Right forelimb (tissue), 1 donor: ENCODE results near the gene TMEM129.
A peak's percentile ranks its signal among the peaks of the same experiment; 100 is the strongest.

Experiments used
- DNase-seq: peaks from one replicate; pipeline ENCODE4 v3.0.0-alpha.2; 2018

TMEM129 gene

DNA sequence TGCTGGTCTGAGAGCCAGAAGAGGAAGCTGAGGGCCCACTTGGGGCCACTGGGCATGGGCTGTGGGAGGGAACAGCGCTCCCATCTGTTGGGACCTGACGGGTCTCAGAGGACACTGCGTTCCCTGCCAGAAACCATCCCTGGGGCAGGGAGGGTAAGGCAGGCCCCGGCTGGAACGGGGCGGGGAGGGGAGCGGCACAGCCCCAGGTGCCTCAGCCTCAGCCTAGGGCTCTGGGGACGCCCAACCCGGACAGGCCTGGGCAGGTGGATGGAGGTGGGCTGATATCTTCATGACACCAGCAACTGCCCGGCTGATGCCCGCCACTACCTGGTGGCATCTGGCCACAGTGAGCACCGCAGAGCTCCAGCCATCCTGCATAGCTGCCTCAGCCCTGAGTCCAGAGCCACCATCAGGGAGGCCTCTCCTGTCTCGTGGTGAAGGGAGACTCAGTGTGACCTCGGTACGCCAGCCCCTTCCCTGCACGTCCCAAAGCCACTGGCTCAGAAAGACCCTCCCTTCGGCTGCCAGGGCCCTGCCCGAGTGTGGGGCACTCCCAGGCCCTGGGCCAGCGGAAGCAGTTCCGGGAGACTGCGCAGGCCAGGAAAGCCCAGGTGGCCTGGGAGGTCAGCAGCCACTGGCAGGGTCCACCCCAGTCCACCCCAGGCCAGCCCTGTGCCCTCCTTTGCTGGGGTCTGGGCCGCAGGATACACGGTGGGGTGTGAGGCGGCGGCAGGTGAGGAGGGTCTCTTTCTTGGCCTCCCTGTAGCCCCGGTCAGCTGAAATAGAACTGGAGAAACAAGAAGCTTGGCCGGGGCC, 37.4 kb upstream of the TMEM129 start:
- DNase-seq, result no peak

DNA sequence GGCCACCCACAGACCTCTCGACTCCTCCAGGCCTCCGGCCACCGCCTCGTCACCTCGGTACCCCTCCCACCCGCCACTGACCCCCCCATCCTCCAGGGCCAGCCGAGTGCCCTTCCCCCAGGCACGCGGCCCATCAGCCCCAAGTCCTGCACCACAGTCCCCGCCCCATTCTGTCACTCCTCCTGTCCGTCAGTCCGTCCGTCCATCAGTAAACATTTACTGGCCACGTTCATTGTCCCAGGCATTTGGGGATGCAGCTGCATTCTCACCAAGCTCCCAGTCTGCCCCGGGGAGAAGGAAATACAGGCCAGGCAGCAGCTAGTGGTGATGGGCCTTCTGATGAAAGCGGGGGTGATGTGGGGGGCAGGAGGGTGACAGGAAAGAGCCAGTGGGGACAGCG, 36.7 kb upstream of the TMEM129 start:
- DNase-seq, result no peak

DNA sequence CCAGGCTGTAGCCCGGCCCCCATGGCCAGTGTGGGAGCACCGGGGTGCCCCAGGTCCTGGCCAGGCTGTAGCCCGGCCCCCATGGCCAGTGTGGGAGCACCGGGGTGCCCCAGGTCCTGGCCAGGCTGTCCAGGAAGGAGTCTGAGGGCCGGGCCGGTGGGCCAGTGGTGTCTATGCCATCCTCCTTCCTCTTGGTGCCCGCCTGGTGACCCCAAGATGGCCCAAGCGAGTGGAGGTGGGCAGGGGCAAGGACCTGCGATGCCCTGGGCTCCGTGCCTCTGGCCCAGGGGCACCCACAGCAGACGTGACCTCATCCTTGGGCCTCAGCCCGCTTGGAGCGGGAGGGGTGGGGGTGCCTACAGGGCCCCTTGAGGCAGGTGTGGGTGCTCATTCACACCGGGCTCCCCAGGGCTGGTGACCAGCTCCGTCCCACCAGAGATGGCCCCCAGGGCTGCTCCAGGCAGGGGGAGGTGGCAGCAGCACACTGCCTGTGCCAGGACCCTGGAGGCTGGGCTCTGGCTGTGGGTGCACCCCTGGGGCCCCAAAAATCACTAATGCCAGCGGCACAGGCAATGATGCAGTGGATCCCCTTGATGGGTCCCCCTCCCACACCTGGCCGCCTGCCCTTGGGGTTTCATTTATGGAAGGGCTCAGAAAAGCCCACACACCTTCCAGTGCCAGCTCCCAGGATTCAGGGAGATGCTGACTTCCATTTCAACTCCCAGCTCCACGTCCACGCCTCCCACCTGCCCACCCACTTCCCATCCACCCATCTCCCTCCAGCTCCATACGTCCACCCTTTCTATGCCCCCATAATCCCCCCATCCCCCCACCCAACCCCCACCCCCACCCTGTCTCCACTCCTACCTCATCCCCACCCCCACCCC, 36.0 kb upstream of the TMEM129 start:
- no peak for DNase-seq

DNA sequence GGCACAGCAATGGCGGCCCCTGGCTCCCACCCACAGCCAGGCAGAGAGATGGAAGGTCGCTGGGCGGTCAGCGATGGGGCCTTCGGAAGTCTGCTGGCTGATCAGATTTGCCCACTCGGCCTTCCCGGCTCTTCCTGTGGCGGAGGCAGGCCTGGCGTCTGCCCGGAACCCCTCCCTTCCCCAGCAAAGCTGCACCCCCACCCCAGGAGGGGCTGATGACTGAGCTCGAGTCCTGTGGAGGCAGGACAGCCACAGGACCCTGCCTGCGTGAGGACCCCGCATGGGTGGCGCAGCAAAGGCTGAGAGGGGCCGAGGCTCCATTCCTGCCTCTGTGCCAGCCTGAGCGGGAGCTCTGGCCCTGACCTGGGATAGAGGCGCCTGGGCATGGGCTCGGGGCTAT, 35.0 kb upstream of the TMEM129 start:
- no peak for DNase-seq

DNA sequence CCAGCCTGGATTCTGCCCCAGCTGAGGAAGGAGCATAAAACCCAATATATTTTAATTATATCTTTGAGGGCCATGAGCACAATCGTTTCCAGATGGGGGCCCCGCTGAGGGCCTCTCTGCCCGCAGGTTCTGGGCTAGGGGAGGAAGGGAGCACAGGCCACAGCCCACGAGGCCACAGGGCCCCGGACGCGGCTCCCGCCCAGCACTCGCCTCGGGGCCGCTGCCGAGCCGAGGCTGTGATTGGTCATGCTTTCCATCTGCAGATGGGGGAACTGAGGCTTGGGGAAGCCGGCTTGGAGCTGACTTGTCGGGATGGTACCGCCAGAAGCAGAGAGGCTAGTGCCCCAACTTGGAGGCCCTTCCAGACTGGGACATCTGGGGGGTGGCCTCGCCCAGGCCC, 34.2 kb upstream of the TMEM129 start:
- DNase-seq, result no peak

DNA sequence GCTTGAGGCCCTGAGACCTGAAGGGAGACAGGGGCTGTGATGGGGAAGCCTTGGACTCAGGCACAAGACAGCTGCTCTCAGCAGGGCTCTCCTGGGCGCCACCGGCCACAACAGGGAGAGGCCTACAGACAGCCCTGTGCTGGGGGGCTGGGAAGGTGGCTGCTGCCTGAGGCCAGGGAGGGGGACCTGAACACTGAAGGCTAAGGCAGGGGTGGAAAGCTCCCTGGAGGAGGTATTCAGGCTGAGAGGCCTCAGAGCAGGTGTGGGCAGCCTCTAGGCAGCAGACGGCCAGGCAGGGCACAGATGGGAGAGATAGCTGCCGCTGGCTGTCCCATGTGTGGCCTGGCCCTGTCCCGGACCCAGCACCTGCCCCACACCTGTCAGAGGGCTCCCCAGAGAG, 33.2 kb upstream of the TMEM129 start:
- no peak for DNase-seq

DNA sequence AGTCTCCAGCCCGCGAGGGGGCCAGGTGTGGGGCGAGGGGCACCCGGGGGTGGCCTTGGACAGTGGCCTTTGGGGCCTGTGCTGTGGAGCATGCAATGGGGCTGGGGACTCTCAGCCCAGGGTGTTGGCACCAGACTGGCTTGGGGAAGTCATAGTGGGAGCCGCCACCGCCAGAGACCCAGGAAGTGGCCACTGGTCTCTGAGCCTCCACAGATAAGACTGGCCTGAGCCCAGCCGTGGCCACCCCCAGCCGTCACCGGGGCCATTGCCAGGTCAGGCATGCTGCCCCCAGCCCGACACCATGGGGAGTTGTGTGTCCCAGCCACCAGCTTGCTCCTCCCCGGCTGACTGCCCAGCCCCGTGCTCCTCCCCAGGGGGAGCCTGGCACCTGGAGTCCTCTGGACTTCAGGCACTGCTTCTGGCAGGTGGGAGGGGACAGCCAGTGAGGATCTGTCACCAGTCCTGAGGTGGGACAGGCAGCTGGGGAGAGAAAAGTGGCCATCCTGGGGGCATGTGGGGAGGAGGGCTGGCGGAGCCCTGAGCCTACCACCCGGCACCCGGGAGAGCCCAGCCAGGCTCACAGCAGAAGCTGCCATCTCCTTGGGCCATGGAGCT, 32.7 kb upstream of the TMEM129 start:
- DNase-seq, result no peak

DNA sequence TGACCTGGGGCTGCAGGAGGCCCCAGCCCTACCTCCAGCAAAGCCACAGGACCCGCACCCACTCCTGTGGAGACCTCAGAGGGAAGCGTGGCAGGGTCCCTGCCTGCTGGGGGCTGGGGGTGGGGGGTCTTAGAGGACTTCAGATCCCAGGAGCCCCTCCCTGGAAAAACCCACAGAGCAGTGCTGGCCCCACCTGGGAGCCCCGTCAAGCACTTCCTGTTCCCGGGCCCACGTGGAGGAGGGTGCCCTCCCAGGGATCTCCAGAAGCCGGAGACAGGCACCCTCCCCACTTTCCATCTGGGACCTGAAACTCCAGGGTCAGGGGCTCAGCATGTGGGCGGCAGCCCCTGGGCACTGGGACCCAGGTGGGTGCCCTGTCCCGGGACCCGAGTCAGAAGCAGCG, 32.2 kb upstream of the TMEM129 start:
- DNase-seq, result no peak

DNA sequence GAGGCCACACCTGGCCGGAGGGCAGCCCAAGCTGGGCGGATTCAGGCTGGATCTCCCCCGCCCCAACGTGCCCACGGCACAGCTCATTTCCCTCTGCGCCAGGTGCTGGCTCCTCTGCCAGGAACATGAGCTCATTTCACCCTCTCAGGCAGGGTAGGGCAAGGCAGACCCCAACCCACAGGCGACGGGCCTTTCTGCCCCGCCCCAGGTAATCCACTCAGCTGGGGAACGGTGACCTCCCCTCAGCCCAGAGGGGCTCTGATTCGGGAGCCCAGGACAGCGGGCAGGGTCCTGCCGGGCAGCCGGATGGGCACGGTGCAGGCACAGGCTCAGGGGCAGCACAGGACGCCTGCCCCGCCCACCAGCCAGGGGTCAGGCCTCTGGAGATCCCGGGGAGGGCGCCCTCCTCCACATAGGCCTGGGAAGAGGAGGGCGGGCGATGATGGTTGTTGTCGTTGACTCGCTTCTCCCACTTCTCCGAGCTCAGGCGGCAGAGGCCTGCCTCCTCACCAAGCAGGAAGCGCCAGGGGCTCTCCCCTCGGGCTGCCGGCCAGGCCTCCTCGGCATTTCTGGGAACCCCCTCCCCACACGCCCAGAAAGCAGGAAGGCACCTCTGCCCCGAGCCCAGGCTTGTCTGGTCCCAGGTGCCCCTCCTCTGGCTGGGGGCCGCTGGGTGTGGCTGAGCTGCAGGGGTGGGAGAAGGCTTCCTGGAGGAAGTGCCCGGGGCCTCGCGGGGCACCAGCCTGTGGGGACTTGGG, 31.3 kb upstream of the TMEM129 start:
- no peak for DNase-seq

DNA sequence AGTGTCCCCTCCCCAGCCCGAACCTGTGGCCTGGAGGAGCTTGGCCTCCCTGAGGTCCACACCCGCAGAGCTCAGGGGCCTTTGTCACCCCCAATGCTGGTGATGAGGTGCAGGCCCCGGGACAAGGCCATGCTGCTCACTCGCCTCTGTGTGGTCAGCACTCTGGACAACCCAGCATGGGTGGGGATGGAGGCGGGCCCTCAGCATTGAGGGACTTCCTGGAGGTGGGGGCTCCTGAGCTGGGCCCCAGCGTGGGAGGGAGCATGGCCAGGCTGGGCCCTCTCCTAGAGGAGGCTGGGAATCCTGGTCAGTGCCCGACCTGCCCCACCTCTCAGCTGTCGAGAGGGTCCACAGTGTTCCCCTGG, 30.8 kb upstream of the TMEM129 start:
- DNase-seq, result no peak

DNA sequence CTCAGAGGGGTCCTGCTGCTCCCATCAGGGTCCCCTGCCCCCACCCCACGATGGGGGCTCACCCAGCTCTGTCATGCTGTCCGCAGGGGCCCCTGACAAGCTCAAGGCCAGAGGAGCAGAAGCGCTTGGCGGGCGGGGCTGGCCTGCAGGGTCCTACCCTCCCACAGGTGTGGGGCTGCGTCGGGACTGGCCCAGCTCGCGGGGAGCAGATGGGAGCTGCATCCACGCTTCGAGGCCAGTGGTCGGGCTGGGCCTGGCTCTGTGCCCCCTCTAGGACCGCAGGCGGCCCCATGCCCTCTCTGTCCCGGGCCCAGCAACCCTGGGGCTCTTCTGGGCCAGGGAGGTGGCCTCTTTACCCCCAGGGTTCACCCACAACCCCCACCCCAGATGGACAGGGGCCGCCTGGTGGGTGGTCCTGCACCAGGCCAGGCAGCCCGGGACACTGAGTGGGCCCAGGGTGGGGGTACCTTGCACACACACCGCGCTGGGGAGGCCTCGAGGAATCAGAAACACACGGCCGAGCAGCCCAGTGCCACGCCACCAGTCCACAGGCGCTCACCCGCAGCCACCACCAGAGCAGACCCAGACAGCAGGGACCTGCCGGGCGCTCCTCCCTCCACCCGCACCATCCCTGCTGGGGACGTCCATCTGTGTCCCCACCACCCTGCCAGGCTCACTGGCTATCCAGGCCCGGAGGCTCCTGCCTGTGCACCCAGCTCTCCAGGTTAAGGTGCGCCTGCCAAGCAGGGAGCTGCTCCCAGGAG, 30.2 kb upstream of the TMEM129 start:
- no peak for DNase-seq

DNA sequence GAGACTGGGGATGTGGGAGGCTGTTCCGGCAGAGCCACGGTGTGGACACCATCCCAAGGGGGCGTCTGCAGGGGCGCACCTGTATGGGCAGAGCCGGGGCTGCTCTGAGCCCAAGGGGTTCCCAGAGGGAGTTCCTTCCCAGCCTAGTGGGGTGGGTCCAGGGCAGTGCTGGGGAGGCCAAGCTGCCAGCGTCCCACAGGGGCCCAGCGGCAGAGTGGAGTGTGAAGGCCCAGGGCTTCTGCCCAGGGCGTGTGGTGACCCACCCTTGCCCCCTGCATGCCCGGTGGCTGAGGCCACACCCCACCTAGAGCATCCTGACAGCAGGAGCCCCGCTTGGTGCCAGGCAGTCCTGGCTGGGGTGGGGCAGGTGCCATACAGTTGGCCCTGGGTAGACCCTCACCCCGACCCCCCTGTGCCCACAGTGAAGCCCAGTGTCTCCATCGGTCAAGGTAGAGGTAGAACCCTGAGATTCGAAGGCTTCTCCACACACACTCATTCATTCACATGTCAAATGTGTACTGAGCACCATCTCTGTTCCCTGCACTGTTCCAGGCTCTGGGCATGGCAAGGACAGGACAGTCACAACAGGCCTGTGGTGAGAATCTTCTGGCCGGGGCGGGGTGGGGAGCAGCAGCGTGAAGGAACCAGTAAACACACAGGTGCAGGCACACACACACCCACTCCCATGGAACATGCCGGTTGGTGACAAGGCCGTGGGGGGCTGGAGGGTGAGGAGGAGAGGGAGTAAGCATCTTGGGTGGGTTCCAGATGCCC, 29.4 kb upstream of the TMEM129 start:
- DNase-seq, result no peak

DNA sequence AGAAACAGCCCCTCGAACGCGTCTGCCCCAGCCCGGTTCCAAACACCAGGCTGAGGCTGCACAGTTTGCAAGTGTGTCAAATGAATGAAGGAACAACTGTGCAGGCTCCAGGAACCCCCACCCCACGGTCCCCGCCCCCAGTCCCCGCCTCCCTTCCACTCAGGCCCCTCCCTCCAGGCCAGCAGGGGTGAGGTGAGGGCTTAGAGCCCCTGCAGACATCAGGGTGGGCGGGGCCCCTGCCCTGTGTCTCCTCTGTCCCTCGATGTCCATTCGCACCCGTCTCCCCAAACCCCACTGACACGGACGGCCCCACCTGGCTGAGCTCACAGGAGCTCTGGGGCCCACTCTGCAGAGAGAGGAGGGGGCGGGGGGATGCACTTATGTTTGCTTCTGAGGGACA, 28.7 kb upstream of the TMEM129 start:
- DNase-seq, result no peak

DNA sequence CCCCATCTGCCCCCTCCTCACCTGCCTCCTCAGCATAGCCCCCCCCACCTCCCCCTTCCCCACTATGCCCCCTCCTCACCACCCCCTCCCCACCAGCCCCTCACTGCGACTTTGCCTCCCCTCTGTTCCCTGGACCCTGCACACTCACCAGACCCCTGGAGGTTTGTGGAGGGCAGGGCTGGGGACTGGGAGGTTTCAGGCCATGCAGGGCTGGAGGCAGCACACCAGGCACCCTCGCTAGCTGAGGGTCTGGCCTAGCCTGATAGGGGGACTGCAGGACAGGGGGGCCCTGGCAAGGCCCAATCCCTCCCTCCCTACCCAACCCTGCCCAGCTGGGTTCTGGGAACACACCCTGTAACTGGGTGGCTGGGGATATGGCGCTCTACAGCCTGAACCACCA, 28.2 kb upstream of the TMEM129 start:
- no peak for DNase-seq

DNA sequence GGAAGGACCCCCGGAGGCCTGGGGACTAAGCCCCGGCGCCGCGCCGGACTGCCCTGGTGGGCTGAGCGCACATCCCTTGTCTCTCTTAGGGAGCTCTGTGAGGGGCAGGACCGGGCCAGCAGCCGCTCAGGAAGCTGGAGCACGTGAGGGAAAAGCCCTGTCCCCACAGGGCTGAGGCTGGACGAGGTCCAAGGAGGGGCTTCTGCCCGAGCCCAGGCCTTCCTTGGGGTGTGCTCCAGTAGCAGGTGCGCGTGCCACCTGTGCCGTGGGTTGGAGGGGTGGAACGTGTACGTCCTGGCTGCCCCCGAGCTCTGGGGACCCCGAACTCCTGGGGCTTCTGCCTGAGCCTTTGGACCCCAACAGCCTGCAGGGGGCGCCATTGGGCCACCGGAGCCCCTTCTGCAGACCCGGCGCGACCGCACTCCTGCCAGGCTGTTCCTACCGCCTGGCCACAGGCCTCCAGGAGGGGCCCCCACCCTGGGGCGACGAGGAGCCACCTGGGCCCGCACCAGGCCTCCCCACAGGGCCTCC, 27.4 kb upstream of the TMEM129 start:
- peak; percentile 86 for DNase-seq

DNA sequence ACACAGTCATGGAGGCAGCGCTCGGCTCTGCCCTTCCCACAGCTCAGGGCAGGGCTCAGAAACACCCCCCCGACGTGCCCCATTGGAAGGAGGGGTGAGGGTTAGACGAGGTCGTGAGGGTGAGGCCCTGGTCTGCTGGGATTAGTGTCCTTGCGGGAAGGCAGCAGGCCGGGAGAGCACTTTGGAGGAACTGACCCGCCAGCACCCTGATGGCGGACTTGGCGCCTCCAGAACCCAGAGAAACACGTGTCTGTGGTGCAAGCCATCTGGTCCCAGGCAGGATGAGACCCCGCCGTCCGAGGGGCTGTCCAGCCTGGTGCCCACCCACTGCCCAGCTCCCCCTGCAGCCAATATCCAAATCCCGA, 26.5 kb upstream of the TMEM129 start:
- no peak for DNase-seq

DNA sequence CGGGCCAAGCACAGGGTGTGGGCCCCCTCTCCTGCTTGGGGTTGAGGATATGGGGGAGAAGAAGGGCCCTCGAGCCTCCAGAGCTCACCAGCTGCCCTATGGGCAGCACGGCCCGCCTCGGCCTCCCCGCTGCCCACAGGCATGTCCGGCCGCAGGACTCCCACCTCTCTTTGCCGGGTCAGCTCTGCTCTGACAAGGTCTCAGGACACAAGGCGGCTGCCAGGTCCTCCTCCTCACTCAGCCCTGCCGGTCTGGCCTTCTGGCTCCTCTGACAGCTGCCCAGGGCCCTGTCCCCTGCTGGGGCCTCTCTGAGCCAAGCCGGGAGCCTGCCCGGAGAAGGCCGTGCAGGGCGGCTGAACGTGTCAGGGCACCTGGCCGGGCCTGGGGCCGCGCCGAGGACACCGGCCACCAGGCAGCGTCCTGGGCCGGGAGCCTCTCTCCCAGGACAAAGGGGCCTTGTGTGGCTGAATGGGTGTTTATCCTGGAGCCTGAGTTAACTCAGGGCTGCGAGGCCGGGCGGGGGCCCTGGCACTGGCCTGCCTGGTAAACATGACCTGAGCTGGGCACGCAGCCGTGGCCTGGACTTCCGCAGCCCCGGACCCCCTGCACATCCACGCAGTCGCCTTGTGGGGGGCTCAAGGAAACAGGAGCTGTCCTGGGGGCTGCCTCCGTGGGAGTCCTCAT, 25.9 kb upstream of the TMEM129 start:
- DNase-seq, result no peak

DNA sequence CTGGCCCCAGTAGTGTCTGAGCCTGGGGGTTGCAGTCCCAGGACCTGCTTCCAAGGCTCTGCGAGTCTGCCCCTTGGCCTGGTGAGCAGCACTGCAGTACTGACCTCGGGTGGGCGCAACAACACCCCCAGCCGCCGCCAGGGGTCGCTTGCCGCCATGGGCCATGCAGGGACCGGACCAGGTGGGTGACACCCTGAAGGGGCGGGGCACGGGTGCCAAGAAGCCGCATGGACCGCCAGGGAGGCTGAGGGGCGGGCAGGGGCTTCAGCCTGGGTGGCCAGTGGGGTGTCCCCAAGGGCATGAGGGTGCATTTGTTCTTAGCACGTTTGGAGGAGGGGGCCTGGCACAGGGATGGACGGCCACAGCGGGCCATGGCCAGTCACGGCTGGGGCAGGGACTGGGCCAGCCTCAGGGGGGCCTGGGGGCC, 25.2 kb upstream of the TMEM129 start:
- peak; percentile 88 for DNase-seq

DNA sequence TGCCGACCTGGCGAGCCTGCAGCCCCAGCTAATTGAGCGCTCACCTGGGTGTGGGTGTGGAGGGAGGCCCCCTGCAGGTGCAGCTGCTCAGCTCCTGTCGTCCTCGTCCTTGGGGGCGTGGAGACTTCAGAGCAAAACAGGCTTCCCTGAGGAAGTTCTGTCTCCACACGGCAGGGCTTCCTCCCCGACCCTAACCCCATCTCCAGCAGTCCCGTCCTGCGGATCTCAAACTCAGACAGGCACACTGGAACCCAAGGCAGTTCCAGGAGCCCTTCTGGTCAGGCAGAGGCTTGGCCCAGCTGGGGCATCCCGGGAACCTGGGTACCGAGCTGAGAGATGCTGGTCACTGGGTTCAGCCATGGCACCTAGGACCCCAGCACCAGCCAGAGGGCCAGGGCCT, 24.6 kb upstream of the TMEM129 start:
- no peak for DNase-seq

DNA sequence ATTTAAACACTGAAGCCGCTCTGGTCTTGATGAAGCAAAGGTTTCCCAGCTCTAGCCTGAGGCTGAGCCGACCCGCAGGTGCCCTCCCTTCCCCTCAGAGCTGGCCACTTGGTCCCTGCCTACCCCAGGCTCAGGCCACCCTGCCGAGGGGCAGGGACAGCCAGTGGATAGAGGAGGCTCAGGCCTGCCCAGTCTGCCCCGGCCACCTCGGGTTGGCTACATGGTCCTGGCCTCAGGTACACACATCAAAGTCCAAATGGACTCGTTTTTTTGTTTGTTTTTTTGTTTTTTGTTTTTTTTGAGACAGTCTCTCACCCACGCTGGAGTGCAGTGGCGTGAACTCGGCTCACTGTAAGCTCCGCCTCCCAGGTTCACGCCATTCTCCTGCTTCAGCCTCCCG, 24.0 kb upstream of the TMEM129 start:
- no peak for DNase-seq

DNA sequence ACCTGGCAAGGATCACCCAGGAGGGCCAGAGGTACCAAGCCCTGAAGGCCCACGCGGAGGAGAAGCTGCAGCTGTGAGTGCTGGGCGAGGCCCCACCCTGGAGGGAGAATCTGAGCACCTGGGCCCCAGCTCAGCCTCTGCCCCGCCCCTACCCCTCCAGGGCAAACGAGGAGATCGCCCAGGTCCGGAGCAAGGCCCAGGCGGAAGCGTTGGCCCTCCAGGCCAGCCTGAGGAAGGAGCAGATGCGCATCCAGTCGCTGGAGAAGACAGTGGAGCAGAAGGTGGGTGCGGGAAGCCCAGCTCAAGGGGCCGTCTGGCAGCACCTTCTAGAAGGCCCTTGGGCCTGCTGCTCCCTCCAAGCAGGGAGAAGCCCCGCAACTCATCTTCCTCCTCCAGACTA, 23.4 kb upstream of the TMEM129 start:
- DNase-seq, result no peak
